ENCODE measurements around the gene SIAH2.

The SIAH2 gene

GRCh38 chr3:150764566-150764965, 1.6 kb upstream of the SIAH2 start:
- Mint-ChIP-seq H3K27ac (peak overlapping the region; percentile 100), H3K4me3 (peak overlapping the region; percentile 93), H3K4me1 (peaks cover 37% of the 10 kb centered on the region), H3K9me3 (no peaks in the 10 kb centered on the region), H3K36me3 (peaks cover 14% of the 10 kb centered on the region), H3K27me3 (peaks cover 6% of the 10 kb centered on the region)
- DNase-seq: no peak
- CTCF ChIA-PET: interaction anchor here (0.7 to 5.8 kb wide), 11 partner anchors 9 to 219 kb away, joined by 3 to 45 read pairs (median 3); partner anchors contain the start of gene SERP1

- H3K4me1 Mint-ChIP-seq: peaks cover 43% of the 10 kb centered on the region
- DNase-seq: peak; percentile 59
- CTCF ChIA-PET: interaction anchor here (1.0 to 5.8 kb wide), 11 partner anchors 16 to 219 kb away, joined by 3 to 45 read pairs (median 3); partner anchors contain the start of genes ERICH6 and SERP1
- peak overlapping the region; percentile 93 for H3K4me3 Mint-ChIP-seq
- peaks cover 20% of the 10 kb centered on the region for H3K36me3 Mint-ChIP-seq
- peaks cover 6% of the 10 kb centered on the region for H3K27me3 Mint-ChIP-seq
- peak overlapping the region; percentile 100 for H3K27ac Mint-ChIP-seq
- no peaks in the 10 kb centered on the region for H3K9me3 Mint-ChIP-seq
Measured at GRCh38 chr3:150763841-150764483, 993 bp upstream of the SIAH2 start.

DNA sequence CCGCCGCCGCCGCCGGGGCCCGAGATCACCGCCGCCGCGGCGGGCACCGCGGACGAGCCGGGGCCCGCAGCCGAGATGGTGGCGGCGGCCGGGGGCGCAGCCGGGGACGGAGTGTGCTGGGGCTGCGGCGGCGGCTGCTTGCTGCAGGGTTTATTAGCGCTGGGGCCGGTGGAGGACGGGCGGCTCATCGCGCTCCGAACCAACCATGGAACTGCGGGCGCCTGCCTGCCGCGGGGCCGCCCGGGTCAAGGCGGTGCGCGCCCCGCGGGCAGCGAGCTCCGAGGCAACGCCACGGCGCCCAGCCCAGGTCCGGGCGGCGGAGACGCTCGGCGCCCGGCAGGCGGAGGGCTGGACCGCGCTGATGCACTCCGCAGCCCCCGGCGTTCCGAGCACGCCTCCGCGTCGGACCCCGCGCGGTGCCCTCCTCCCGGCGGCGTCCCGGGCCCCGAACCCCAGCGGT, 277 bp downstream of the SIAH2 start:
- peaks cover 4% of the 10 kb centered on the region for H3K27me3 Mint-ChIP-seq
- DNase-seq: no peak
- H3K4me1 Mint-ChIP-seq: peaks cover 52% of the 10 kb centered on the region
- CTCF ChIA-PET: interaction anchor here (1.2 to 5.8 kb wide), 4 partner anchors 24 to 102 kb away, joined by 3 to 45 read pairs (median 18); partner anchors contain the start of gene ERICH6
- peaks cover 27% of the 10 kb centered on the region for H3K36me3 Mint-ChIP-seq
- H3K4me3 Mint-ChIP-seq: peak overlapping the region; percentile 94
- peak overlapping the region; percentile 100 for H3K27ac Mint-ChIP-seq
- no peaks in the 10 kb centered on the region for H3K9me3 Mint-ChIP-seq

GRCh38 chr3:150761831-150762661, 923 bp downstream of the SIAH2 start:
- H3K4me1 Mint-ChIP-seq: peaks cover 57% of the 10 kb centered on the region
- CTCF ChIA-PET: interaction anchor here (0.7 to 5.8 kb wide), 6 partner anchors 24 to 1754 kb away, joined by 3 to 28 read pairs (median 4); no protein-coding TSS in a partner anchor
- H3K27ac Mint-ChIP-seq: peak overlapping the region; percentile 100
- DNase-seq: peak; percentile 61
- peaks cover 31% of the 10 kb centered on the region for H3K36me3 Mint-ChIP-seq
- H3K9me3 Mint-ChIP-seq: no peaks in the 10 kb centered on the region
- peak overlapping the region; percentile 94 for H3K4me3 Mint-ChIP-seq
- H3K27me3 Mint-ChIP-seq: no peaks in the 10 kb centered on the region

DNA sequence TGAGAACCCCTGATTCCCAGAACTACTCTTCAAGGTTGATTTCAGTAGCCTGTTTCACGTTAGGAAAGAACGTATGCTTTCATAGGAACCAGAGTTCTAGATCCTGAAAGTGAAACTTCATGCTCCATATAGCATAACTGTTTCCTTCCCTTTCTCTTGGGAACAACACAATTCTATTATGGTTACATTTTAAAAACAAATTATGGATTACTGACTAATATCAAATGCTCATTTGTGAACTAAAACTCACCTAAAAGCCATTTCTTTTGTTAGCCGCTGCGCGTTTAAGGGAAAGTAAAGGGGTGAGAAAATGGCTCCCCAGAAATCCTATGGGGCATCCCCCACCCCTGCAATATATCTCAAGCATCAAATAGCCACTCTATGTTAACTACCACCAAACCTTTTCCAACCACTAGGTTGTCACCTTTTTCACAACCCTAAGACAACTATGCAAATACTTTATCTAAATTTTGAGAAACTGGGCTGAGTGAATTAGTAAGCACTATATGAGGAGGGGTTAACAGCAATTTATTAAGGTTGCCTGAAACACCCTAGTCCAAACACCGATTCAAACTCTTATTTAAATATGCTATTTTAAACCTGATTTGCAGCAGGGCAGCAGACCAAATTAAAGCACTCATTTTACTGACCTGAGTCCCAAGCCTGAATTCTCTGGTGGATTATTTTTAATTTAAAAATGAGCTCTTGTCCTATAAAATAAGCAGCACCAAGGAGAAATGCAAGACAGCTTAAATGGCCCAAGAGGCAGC, 2.4 kb downstream of the SIAH2 start:
- H3K4me1 Mint-ChIP-seq: peaks cover 62% of the 10 kb centered on the region
- H3K27ac Mint-ChIP-seq: peak overlapping the region; percentile 100
- CTCF ChIA-PET: interaction anchor here (0.9 to 5.8 kb wide), 4 partner anchors 27 to 39 kb away, joined by 4 to 28 read pairs (median 7); no protein-coding TSS in a partner anchor
- H3K9me3 Mint-ChIP-seq: no peaks in the 10 kb centered on the region
- no peak for DNase-seq
- no peaks in the 10 kb centered on the region for H3K27me3 Mint-ChIP-seq
- H3K4me3 Mint-ChIP-seq: peak overlapping the region; percentile 94
- H3K36me3 Mint-ChIP-seq: peaks cover 45% of the 10 kb centered on the region

DNA sequence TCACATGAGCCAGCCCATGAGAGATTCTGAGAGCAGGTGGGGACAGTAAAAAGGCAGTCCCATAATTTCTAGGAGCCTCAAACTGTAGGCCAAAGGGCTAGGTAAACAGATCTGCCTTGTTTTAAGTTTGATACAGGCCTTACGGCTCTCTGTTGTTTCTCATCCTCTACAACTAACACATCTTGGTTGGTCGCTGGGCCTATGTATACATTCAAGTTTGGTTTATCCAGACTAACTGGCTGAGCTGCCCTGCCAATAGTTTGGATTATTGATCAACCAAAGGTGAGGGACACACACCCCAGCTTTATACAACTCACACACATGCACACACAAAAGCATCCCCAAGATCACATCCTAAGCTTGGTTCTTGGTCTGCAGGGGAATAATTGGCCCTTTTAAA, 3.0 kb downstream of the SIAH2 start:
- Mint-ChIP-seq H3K36me3 (peaks cover 47% of the 10 kb centered on the region), H3K27ac (peak overlapping the region; percentile 100), H3K27me3 (no peaks in the 10 kb centered on the region), H3K9me3 (no peaks in the 10 kb centered on the region), H3K4me3 (peak overlapping the region; percentile 94), H3K4me1 (peaks cover 58% of the 10 kb centered on the region)
- CTCF ChIA-PET: interaction anchor here (1.7 to 2.1 kb wide), 2 partner anchors 28 to 39 kb away, joined by 7 read pairs; no protein-coding TSS in a partner anchor
- DNase-seq: no peak

DNA sequence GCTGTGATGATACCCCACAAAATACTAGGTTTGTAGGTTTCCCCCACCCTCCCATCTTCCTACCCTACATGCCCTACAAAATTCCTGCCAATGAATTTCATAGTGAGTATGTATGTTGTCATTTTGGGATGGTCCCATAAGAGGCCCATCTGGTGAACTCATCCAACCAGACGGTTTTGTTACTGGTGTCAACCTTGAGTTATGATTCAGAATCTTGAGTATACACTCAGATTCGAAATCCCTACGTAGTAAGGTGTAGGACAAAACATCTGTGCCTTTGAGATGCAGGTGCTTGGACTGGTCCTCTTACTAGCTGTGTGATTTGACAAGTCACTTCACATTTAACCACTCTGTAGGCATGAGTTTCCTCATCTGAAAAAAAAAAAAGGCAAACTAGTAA, 3.6 kb downstream of the SIAH2 start:
- H3K27me3 Mint-ChIP-seq: no peaks in the 10 kb centered on the region
- CTCF ChIA-PET: interaction anchor here (1.7 kb wide), 1 partner anchor 38 kb away, joined by 7 read pairs; no protein-coding TSS in a partner anchor
- H3K9me3 Mint-ChIP-seq: no peaks in the 10 kb centered on the region
- peaks cover 57% of the 10 kb centered on the region for H3K4me1 Mint-ChIP-seq
- H3K27ac Mint-ChIP-seq: peak overlapping the region; percentile 100
- peak overlapping the region; percentile 94 for H3K4me3 Mint-ChIP-seq
- peaks cover 52% of the 10 kb centered on the region for H3K36me3 Mint-ChIP-seq
- DNase-seq: no peak

DNA sequence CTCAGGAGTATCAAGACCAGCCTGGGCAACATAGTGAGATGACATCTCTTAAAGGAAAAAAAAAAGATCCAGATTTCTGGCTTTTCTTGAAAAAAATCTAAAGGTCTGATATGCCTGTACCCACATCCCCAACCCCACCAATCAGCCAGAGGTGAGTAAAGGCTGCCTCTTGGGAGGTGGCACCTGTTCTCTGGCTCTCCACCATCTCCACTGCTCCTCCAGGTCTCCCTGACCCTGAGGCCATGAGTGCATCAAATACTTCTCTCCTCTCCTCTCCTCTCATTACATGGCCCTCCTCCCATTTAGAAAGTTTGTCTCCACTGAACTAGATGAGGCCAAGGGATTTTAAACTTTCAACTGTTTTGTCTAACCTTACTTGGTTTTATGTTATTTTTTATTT, 5.2 kb downstream of the SIAH2 start:
- DNase-seq: no peak
- Mint-ChIP-seq H3K9me3 (no peaks in the 10 kb centered on the region), H3K36me3 (peaks cover 65% of the 10 kb centered on the region), H3K27me3 (no peaks in the 10 kb centered on the region), H3K4me1 (peaks cover 60% of the 10 kb centered on the region), H3K4me3 (no peak overlapping the region), H3K27ac (peak overlapping the region; percentile 75)
- CTCF ChIA-PET: interaction anchor here (0.7 kb wide), 1 partner anchor 169 kb away, joined by 3 read pairs; no protein-coding TSS in a partner anchor

DNA sequence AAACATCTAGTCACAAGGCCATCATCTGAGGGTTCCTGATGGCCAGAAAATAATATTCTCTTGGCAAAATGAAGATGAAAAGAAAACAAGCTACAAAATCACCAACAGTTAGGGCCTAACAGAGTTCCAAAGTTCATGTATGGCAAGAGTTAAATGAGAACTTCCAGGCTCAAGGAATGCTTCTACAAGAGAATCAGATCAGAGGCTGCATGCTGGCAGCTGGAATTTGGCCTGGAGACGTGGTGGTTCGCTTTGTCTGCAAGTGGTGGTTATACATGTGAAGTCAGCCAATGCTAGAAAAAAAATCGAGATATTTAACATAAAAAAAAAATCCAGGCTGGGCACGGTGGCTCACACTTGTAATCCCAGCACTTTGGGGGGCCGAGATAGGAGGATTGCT, 5.6 kb downstream of the SIAH2 start:
- H3K4me3 Mint-ChIP-seq: no peak overlapping the region
- no peak overlapping the region for H3K27ac Mint-ChIP-seq
- DNase-seq: no peak
- no peaks in the 10 kb centered on the region for H3K27me3 Mint-ChIP-seq
- H3K36me3 Mint-ChIP-seq: peaks cover 67% of the 10 kb centered on the region
- H3K9me3 Mint-ChIP-seq: no peaks in the 10 kb centered on the region
- CTCF ChIA-PET: interaction anchor here (0.7 to 1.4 kb wide), 2 partner anchors 17 to 168 kb away, joined by 3 read pairs; no protein-coding TSS in a partner anchor
- peaks cover 64% of the 10 kb centered on the region for H3K4me1 Mint-ChIP-seq

DNA sequence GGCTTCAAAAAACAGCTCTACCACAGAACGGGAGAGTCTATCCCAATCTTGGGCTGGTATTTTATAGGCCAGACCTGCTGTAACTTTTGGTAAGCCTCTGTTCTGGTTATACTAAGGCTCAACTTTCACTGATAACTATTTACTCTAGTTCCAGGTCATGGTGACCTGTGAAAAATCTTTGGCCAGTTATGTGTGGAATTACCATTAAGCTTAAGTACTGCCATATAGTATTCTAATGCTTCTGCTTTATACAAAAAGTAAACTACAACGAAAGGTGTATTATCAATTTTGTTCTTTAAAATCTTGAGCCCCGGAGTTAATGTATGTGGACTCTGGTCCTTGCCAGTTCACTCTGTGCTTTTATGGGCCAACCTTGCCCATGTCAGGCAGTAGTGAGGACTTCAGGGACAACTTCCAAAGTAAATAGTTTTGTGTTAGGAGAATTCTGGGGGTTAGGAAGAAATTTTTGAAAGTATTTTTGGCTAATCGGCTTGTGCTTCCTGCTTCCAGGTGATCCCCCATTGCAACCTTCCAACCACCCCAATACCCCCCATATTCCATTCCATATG, 6.4 kb downstream of the SIAH2 start:
- no peak overlapping the region for H3K4me3 Mint-ChIP-seq
- no peaks in the 10 kb centered on the region for H3K27me3 Mint-ChIP-seq
- H3K36me3 Mint-ChIP-seq: peaks cover 66% of the 10 kb centered on the region
- CTCF ChIA-PET: interaction anchor here (1.4 kb wide), 1 partner anchor 16 kb away, joined by 3 read pairs; no protein-coding TSS in a partner anchor
- peaks cover 72% of the 10 kb centered on the region for H3K4me1 Mint-ChIP-seq
- no peak overlapping the region for H3K27ac Mint-ChIP-seq
- DNase-seq: no peak
- no peaks in the 10 kb centered on the region for H3K9me3 Mint-ChIP-seq

- CTCF ChIA-PET: interaction anchor here (1.4 kb wide), 1 partner anchor 15 kb away, joined by 3 read pairs; no protein-coding TSS in a partner anchor
- Mint-ChIP-seq H3K36me3 (peaks cover 61% of the 10 kb centered on the region), H3K27ac (no peak overlapping the region), H3K4me1 (peaks cover 78% of the 10 kb centered on the region), H3K27me3 (no peaks in the 10 kb centered on the region), H3K4me3 (no peak overlapping the region), H3K9me3 (no peaks in the 10 kb centered on the region)
- DNase-seq: no peak
Measured at GRCh38 chr3:150755902-150756301, 7.1 kb downstream of the SIAH2 start.

- H3K36me3 Mint-ChIP-seq: peaks cover 61% of the 10 kb centered on the region
- H3K4me3 Mint-ChIP-seq: no peak overlapping the region
- H3K27me3 Mint-ChIP-seq: no peaks in the 10 kb centered on the region
- DNase-seq: no peak
- no peaks in the 10 kb centered on the region for H3K9me3 Mint-ChIP-seq
- H3K27ac Mint-ChIP-seq: no peak overlapping the region
- H3K4me1 Mint-ChIP-seq: peaks cover 78% of the 10 kb centered on the region
- CTCF ChIA-PET: no interaction called here
Measured at GRCh38 chr3:150754896-150755295, 8.1 kb downstream of the SIAH2 start.

DNA sequence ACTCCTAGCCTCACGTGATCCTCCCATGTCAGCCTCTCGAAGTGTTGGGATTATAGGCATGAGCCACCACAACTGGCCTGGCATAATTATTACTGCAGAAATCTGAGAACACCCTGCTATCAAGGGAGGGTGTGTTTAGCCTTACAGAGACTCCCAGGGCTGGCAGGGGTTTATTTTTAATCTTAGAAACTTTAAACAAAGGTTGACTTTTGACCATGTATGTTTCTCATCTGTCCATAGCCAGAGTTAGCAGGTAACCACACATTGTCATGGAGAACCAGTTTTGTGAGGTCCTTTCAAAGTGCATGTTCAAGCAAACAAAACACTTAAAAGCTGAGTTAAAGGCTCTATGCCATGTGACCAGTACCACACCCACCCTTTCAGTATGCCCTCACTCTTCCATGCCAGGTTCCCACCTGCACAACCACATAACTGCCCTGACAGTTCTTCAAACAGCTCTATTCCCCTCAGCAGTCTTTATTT, 11.1 kb downstream of the SIAH2 start:
- Mint-ChIP-seq H3K36me3 (peaks cover 46% of the 10 kb centered on the region), H3K4me3 (no peak overlapping the region), H3K9me3 (no peaks in the 10 kb centered on the region), H3K27ac (no peak overlapping the region), H3K4me1 (peaks cover 64% of the 10 kb centered on the region), H3K27me3 (no peaks in the 10 kb centered on the region)
- CTCF ChIA-PET: interaction anchor here (0.7 to 1.6 kb wide), 2 partner anchors 14 to 30 kb away, joined by 3 read pairs; no protein-coding TSS in a partner anchor
- DNase-seq: no peak
